GM19240 (cell line): ENCODE results near the gene LAMTOR2.
"Not testable (repeated sequence)": the region's sequence is repeated elsewhere in the genome, so short reads cannot be mapped to it uniquely, and the experiment has no call there.

ENCODE experiments used
- DNase-seq: peaks from one replicate; pipeline ENCODE4 v3.0.0; 2011; ENCODE audit warnings: low spot score; ENCODE audit not compliant: insufficient read length

The LAMTOR2 gene

DNA sequence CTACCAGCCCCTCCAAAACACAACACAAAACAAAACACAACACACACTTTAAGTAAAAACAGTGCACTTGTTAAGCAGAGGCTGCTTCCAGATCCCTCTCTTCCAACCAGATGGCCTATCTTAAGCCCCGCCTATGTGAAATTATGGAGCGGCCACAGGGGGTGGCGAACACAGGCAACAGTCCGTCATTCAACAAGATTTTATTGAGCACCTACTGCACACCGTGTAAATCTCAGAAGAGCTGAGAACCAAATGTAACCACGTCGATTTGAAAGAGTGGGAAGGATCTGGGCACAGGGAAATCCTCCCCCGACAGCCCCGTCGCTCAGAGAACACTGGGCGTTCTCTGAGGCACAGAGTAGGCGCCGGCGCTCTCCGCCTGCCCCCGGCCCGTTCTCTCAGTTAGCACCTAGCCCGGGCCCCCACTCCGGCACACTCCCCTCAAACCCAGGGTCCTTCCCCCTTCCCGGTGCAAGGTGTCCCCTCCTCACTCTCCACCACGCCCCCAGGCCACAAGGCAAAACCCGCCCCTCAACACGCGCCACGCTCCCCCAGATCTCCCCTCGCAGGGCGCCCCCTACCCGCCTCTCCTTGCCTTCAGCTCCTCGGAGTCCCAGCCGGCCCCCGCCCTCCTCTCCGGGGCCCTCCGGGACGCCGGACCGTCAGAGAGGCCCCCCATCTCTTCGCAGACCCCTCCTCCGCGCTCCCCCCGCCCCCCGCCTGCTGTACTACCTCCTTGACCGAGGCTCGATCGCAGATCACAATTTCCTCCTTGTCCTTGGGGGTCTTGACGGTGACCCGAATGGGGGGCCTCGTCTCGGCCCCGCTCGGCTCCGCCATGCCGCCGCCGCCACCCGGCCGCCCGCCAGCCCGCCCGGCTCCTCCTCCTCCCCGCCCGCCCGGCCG lies 1.5 kb upstream of the LAMTOR2 start:
- DNase-seq, result peak; percentile 61

DNA sequence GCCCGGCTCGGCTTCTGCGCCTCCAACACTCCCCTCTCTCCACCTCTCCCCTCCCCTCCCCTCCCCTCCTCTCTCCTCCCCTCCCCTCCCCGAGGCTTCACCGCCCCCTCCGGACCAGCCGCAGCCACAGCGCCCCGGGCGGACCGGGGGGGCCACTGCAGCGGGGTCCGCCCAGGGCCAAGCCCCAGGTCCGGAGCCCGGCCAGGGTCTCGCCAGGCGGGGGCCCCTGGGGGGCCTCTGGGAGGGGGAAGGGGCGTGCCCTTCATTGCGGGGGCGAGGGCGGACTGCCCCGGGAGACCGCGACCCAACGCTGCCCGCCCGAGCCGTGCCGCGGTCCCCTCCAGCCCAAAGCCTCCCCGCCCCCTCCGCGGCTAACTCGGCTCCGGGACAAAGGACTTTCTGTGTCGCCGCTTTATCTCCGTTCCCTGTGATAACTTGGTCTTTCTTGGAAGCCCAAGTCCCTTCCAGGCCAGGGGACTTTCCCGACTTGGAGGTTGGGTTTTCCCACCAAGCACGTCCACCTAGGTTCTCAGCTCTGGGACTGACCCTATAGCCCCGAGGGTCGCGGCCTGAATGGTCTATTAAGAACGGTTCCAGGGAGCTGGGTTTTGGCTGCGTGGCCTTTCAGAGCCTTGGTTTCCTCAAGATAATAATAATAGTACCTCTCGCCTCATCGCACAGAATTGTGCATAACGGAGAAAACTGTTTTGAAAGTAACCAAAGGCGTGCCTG lies 648 bp upstream of the LAMTOR2 start, which contains the start of gene UBQLN4:
UBQLN4 (minus strand) TSS at position 31 of the 732 bp plus-strand sequence. CDS start 97 bp downstream, outside the sequence.
- DNase-seq, result peak; percentile 71

DNA sequence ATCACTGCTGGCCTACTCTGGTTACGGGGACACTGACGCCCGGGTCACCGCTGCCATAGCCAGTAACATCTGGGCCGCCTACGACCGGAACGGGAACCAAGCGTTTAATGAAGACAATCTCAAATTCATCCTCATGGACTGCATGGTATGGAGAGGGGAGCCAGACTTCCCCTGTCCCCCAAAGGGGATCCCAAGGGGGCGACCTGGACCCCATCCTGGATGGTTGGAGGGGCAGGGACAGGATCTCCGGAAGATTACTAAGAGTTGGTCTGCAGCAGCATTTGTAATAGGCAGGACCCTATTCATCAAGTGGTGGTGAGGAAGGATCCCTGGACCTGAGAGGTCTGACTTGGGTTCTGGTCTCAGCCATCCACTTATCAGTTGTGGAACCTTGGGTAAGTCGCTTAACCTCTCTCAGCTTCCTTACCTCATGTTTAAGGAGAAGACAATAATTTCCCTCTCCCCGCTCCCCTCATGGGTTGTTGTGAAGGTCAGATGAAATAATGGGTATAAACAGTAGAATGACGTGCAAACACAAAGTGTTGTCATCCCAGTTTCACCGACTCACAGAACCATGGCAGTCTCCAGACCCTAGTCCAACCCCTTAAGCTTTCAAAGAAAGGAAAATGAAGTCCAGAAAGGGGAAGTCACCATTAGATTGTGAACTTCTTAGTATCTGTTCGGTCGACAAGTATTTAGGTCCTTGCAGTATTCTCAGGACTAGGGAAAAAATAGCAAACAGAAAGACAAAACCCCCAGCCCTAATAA lies 883 bp downstream of the LAMTOR2 start:
- DNase-seq, result no peak

DNA sequence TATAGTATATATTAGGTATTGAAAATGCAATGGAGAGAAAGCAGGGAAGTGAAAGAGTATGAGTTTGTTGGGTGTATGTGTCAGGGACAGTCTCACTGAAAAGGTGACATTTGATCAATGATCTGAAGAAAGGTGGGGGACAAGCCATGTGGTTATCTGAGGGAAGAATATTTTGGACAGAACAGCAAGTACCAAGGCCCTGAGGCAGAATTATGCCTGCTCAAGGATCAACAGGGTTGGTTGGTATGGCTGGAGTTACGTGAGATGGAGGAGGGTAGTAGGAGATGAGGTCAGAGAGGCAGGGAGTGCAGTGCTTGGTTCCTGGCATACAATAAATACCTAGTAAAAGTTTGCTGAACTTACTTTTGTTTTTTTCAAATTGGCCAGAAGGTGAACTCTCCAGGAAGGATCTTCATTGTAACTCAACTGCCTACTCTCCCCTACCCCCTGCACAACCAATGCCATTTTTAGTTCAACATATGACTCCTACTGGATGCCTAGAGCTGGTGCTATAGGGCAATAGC lies 1.8 kb downstream of the LAMTOR2 start:
- DNase-seq, result no peak

- DNase-seq, result no peak
Observed at GRCh38 chr1:156060937-156061636, 6.5 kb downstream of the LAMTOR2 start, which contains the start of gene RAB25. TSS of gene RAB25 (plus strand) at chr1:156061160. CDS start at chr1:156061401, 241 bp downstream.

GRCh38 chr1:156062189-156062588 lies 7.6 kb downstream of the LAMTOR2 start:
- no peak for DNase-seq

- no peak for DNase-seq
Observed at GRCh38 chr1:156063997-156064285, 9.4 kb downstream of the LAMTOR2 start.

- DNase-seq, result no peak
Observed at GRCh38 chr1:156064615-156065014, 10.0 kb downstream of the LAMTOR2 start.

DNA sequence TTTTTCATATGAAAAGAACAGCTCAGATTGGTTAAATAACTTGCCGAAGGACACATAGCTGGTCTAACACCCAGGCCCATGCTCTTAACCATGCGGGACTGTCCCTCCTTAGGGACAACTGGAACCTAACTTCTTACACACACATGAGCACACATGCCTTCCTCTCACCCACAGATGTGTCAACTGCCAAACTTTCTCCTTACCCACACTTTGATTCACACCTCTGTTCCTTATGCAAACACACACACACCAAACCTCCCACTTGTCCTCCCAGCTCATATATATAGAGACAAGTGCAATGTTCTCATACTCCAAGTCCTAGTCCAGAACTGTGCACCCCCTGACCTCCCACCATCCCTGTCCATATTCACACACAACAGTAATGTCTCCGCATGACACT lies 10.6 kb downstream of the LAMTOR2 start:
- DNase-seq, result no peak

DNA sequence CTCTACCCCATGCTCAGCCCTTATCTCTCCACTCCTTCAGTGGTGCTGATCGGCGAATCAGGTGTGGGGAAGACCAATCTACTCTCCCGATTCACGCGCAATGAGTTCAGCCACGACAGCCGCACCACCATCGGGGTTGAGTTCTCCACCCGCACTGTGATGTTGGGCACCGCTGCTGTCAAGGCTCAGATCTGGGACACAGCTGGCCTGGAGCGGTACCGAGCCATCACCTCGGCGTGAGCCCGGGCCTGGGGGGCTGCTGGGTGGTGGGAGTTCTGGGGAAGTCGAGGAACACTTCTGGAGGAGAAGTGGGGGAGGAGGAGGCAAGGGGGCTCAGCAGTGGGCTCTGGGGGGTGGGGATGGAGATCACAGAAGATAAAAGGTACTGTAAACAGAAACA lies 11.3 kb downstream of the LAMTOR2 start:
- DNase-seq, result no peak

- no peak for DNase-seq
Observed at GRCh38 chr1:156067262-156067661, 12.7 kb downstream of the LAMTOR2 start.

- DNase-seq, result no peak
Observed at GRCh38 chr1:156069490-156070455, 15.2 kb downstream of the LAMTOR2 start.

DNA sequence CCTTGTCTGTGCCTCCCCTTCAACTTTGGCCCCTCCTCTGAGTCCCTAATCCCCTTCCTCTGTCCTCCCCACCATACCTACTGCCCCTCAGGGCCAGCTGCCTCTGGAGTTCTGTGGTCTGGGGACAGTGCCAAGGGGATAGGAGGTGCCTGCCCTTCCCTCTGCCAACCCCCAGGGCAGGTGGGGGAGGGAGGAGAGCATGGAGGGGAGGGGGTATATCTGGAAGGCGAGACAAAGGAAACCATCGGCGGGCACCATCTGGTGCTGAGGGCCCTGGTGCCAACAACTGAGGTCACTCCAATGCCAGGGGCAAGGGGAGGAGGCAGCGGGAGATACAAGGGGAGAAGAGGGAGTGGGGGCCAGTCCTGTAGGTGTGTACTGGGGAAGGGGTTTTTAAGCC lies 16.0 kb downstream of the LAMTOR2 start:
- no peak for DNase-seq

DNA sequence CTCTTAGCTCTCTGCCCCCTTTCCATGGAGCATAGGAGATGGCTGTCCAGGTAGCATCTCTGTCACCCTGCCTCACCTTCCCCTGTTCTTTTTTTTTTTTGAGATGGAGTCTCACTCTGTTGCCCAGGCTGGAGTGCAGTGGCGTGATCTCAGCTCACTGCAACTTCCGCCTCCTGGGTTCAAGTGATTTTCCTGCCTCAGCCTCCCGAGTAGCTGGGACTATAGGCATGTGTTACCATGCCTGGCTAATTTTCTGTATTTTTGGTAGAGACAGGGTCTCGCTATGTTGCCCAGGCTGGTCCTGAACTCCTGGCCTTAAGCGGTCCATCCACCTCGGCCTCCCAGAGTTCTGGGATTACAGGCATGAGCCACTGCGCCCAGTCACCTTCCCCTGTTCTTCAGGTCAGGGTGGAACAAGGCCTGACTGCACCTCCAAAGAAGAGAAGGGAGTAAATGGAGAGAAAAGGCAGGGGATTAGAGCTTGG lies 16.8 kb downstream of the LAMTOR2 start:
- not testable (repeated sequence) for DNase-seq

DNA sequence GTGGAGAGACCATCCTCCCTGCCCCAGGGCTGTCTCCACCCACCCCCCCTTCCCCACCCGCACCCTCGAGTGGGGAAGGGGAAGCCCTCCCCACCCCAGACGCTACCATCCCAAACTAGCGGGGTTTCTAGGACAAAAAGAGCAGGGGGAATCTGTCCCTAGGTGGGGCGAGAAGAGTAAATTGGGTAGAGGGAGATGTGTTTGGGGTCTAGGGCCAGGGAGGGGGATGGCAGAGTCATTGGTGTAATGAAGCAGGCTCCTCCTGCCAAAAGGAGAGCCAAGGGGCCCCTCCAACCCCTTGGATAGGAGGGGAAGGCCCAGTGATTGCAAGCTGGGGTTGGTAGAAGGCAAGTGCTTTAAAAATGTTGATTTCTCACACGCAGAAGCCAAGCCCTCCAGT lies 17.7 kb downstream of the LAMTOR2 start:
- DNase-seq, result no peak

DNA sequence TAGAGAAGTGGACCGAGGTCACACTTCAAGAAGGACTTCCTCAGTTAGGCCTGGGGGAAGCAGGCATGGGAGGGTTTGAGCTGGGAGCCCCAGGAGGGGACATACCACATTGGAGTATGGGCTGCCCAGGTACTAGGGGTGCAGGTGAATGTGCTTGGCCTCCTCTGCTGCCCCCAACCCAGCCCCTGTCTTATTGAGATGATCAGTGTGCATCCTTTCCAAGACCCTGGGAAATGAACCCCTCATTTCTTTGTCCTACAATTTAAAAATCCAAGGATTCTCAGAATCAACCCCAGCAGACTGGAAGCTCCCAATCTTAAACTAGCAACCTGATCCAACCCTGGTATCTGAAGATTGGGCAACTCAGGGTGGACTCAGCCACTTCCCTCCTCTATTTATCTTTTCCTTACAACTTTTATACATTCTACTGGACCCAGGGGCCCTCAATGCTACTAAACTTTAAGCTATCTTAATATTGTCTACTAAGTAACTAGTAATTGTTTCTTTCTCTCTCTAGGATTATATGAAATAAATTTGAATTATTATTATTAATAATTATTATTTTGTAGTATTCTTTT lies 18.6 kb downstream of the LAMTOR2 start:
- no peak for DNase-seq

- DNase-seq, result no peak
Observed at GRCh38 chr1:156073740-156074139, 19.2 kb downstream of the LAMTOR2 start.

DNA sequence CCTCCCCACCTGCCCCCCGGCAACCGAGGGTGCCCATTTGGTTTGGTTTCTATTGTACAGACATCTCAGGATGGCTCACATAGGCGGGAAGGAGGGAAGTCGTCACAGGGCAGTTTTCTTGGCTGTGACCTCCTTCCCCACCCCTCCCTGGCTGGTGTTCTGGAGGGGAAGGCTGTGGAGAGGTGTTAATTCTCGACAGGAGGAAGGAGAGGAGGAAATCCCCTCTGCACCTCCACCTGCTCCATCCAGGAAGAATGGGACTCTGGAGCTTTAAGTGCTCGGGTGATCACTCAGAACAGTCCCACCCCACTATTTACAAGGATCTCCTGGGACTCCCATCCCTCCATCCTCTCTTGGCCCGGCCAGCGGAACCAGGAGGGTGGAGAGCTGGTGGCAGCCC lies 20.1 kb downstream of the LAMTOR2 start:
- no peak for DNase-seq

- no peak for DNase-seq
Observed at GRCh38 chr1:156075162-156075561, 20.6 kb downstream of the LAMTOR2 start.
